Measurements from ENCODE around the gene PNISR.

DNA sequence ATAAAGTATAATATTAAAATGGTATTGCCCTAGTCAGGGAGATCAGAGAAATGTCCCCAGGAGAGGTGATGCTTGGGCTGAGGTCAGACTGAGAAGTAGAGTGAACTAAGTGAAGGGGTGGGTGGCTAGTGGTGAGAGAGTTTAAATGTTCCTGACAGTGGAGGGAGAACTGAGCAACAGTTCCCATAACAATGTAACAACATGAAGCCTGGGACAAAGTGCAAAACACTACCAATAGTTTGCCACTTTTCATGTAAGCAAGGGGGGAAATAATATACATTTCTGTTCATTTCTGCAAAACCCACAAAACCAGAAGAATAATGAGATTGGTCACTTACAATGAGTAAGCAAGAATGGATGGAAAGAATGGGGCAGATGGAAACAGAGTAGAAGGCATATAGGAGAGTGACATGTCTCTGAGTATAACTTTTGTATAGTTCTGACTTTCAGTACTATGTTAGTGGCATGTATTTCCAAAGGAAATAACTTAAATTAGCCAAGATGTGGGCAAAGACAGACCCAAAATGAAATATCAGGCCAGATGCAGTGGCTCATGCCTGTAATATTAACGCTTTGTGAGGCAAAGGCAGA, 62.3 kb downstream of the PNISR start:
- TF ChIP-seq, protein P1, sequence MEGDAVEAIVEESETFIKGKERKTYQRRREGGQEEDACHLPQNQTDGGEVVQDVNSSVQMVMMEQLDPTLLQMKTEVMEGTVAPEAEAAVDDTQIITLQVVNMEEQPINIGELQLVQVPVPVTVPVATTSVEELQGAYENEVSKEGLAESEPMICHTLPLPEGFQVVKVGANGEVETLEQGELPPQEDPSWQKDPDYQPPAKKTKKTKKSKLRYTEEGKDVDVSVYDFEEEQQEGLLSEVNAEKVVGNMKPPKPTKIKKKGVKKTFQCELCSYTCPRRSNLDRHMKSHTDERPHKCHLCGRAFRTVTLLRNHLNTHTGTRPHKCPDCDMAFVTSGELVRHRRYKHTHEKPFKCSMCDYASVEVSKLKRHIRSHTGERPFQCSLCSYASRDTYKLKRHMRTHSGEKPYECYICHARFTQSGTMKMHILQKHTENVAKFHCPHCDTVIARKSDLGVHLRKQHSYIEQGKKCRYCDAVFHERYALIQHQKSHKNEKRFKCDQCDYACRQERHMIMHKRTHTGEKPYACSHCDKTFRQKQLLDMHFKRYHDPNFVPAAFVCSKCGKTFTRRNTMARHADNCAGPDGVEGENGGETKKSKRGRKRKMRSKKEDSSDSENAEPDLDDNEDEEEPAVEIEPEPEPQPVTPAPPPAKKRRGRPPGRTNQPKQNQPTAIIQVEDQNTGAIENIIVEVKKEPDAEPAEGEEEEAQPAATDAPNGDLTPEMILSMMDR (conservative IDR thresholded peaks at IDR 0.05), result no peak
- no peak for TF ChIP-seq ZFX (IDR thresholded peaks at IDR 0.05)

Measured in C4-2B (cell line).